Measurements from ENCODE around the gene RAP1GAP2.
"Not testable (repeated sequence)": the region's sequence is repeated elsewhere in the genome, so short reads cannot be mapped to it uniquely, and the experiment has no call there.

Gene RAP1GAP2

GRCh38 chr17:2980904-2981246 is 184.6 kb downstream of the RAP1GAP2 start:
- TF ChIP-seq, protein P1, sequence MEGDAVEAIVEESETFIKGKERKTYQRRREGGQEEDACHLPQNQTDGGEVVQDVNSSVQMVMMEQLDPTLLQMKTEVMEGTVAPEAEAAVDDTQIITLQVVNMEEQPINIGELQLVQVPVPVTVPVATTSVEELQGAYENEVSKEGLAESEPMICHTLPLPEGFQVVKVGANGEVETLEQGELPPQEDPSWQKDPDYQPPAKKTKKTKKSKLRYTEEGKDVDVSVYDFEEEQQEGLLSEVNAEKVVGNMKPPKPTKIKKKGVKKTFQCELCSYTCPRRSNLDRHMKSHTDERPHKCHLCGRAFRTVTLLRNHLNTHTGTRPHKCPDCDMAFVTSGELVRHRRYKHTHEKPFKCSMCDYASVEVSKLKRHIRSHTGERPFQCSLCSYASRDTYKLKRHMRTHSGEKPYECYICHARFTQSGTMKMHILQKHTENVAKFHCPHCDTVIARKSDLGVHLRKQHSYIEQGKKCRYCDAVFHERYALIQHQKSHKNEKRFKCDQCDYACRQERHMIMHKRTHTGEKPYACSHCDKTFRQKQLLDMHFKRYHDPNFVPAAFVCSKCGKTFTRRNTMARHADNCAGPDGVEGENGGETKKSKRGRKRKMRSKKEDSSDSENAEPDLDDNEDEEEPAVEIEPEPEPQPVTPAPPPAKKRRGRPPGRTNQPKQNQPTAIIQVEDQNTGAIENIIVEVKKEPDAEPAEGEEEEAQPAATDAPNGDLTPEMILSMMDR (IDR thresholded peaks at IDR 0.05; ENCODE audit: low read depth, low read length) = no peak
- no peak for DNase-seq
- Histone ChIP-seq H3K27me3 (ENCODE audit: insufficient read depth, low read depth, severe bottlenecking) (no peaks in the 10 kb centered on the region), H3K27ac (no peak overlapping the region), H3K36me3 (peaks cover 54% of the 10 kb centered on the region), H3K4me3 (ENCODE audit: low read depth, low read length) (no peak overlapping the region), H3K9me3 (ENCODE audit: severe bottlenecking) (no peaks in the 10 kb centered on the region)

DNA sequence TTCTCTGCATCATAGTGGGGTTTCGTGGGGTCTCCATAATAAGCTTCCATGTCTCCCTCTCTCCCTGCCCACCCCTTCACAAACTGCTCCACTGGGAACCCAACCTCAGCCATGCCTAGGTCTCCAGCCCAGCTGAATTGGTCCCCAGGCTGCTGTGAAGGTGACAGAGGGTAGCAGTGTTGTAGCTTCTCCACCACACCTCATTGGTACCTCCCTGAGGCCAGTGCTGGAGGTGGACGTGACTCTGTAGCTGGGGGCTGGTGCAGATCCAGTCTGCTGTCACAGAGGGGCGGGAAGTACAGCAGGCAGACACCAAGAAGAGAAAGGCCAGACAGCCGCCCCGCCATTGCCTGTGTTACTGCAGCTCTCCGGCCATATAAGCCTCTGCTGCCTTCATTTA is 185.1 kb downstream of the RAP1GAP2 start:
- Histone ChIP-seq H3K27me3 (ENCODE audit: insufficient read depth, low read depth, severe bottlenecking) (no peaks in the 10 kb centered on the region), H3K9me3 (ENCODE audit: severe bottlenecking) (no peaks in the 10 kb centered on the region), H3K4me3 (ENCODE audit: low read depth, low read length) (no peak overlapping the region), H3K27ac (no peak overlapping the region), H3K36me3 (peaks cover 59% of the 10 kb centered on the region)
- DNase-seq = no peak
- TF ChIP-seq, protein P1 (IDR thresholded peaks at IDR 0.05; ENCODE audit: low read depth, low read length) = no peak

GRCh38 chr17:2982854-2983253 is 186.6 kb downstream of the RAP1GAP2 start:
- H3K9me3 ChIP-seq (ENCODE audit: severe bottlenecking) = no peaks in the 10 kb centered on the region
- peaks cover 64% of the 10 kb centered on the region for H3K36me3 ChIP-seq
- H3K27ac ChIP-seq = no peak overlapping the region
- TF ChIP-seq, protein P1 (IDR thresholded peaks at IDR 0.05; ENCODE audit: low read depth, low read length) = no peak
- no peaks in the 10 kb centered on the region for H3K27me3 ChIP-seq (ENCODE audit: insufficient read depth, low read depth, severe bottlenecking)
- no peak overlapping the region for H3K4me3 ChIP-seq (ENCODE audit: low read depth, low read length)
- DNase-seq = no peak

DNA sequence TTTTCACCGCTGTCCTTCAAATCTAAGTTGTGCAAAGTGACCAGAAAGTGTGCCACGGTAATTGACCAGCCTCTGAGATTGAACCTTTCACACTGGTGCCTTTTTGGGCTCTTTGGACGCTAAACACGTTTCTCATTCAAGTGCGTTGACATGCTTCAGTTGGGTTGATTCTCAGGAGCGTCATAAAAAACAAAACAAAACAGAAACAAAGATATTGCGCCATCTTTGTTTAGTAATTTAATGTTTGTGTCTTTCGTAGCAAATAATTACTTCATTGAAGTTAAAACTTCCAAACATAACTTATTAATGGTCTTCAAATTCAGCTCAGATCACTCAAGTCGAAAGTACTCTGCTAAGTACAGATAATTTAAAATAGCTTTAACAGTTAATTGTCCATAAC is 187.0 kb downstream of the RAP1GAP2 start:
- Histone ChIP-seq H3K9me3 (ENCODE audit: severe bottlenecking) (no peaks in the 10 kb centered on the region), H3K27ac (no peak overlapping the region), H3K36me3 (peaks cover 65% of the 10 kb centered on the region), H3K4me3 (ENCODE audit: low read depth, low read length) (no peak overlapping the region), H3K27me3 (ENCODE audit: insufficient read depth, low read depth, severe bottlenecking) (no peaks in the 10 kb centered on the region)
- TF ChIP-seq, protein P1 (IDR thresholded peaks at IDR 0.05; ENCODE audit: low read depth, low read length) = no peak
- no peak for DNase-seq

DNA sequence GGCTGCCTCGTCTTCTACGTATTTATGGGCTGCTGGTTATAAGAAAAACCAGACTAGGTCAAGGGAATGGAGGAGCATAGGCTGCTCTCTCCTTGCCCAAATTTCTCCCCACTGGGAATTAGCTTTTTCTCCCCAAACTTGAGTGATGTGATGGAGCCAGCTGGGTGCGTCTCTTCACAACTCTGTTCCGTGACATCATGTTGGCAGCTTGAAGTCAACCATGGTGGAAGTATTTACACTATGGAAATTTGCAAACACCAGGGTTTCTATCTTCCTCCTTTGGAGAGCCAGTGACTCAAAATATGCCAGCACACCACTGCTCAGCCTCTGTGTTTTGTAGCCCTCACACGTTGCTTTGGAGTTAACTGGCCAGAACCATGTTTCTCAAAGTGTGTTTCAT is 189.1 kb downstream of the RAP1GAP2 start:
- DNase-seq = no peak
- H3K36me3 ChIP-seq = peaks cover 61% of the 10 kb centered on the region
- no peaks in the 10 kb centered on the region for H3K27me3 ChIP-seq (ENCODE audit: insufficient read depth, low read depth, severe bottlenecking)
- no peak overlapping the region for H3K27ac ChIP-seq
- no peak overlapping the region for H3K4me3 ChIP-seq (ENCODE audit: low read depth, low read length)
- TF ChIP-seq, protein P1 (IDR thresholded peaks at IDR 0.05; ENCODE audit: low read depth, low read length) = no peak
- no peaks in the 10 kb centered on the region for H3K9me3 ChIP-seq (ENCODE audit: severe bottlenecking)

GRCh38 chr17:2986925-2987324 is 190.7 kb downstream of the RAP1GAP2 start:
- TF ChIP-seq, protein P1 (IDR thresholded peaks at IDR 0.05; ENCODE audit: low read depth, low read length) = no peak

GRCh38 chr17:2989396-2989795 is 193.2 kb downstream of the RAP1GAP2 start:
- H3K4me3 ChIP-seq (ENCODE audit: low read depth, low read length); DNase-seq; H3K27ac ChIP-seq; H3K27me3 ChIP-seq (ENCODE audit: insufficient read depth, low read depth, severe bottlenecking); H3K9me3 ChIP-seq (ENCODE audit: severe bottlenecking): not testable (repeated sequence)
- H3K36me3 ChIP-seq = peaks cover 46% of the 10 kb centered on the region

More at GRCh38 chr17:2986925-2987324, 190.7 kb downstream of the RAP1GAP2 start:
- Histone ChIP-seq H3K36me3 (peaks cover 54% of the 10 kb centered on the region), H3K4me3 (ENCODE audit: low read depth, low read length) (no peak overlapping the region), H3K27me3 (ENCODE audit: insufficient read depth, low read depth, severe bottlenecking) (no peaks in the 10 kb centered on the region), H3K9me3 (ENCODE audit: severe bottlenecking) (no peaks in the 10 kb centered on the region), H3K27ac (no peak overlapping the region)
- no peak for DNase-seq
